GM18520 (cell line): ENCODE data around the gene COL4A3.

Source experiments
- ATAC-seq: cut with Tn5 transposase; IDR thresholded peaks from one replicate; pipeline ENCODE4 v1.9.1; 2021; ENCODE audit not compliant: unreplicated experiment

COL4A3 gene

DNA sequence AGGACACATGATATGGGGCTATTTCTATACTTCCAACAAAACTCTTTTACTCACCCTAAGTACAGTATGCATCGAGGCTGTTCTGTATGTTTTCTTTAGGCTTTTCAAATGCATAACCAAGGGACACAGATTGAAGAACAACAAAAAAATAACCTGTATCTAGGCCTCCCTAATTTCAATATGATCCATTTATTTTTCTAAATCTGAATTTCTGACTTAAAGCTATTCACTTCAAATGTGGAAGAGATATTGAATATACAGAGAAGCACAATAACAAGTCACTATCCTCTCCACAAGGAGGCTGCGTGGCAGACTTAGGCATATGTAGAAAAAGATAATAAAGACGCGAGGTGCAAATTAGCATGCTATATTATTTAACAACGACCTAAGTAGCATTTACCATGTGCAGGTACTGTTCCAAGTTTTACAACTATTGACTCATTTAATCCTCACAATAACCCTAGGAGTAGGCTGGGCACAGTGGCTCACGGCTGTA lies 121.4 kb downstream of the COL4A3 start:
- ATAC-seq: no peak

GRCh38 chr2:227287771-227288170 lies 123.3 kb downstream of the COL4A3 start:
- ATAC-seq: no peak

GRCh38 chr2:227292314-227292713 lies 127.9 kb downstream of the COL4A3 start:
- ATAC-seq: no peak

DNA sequence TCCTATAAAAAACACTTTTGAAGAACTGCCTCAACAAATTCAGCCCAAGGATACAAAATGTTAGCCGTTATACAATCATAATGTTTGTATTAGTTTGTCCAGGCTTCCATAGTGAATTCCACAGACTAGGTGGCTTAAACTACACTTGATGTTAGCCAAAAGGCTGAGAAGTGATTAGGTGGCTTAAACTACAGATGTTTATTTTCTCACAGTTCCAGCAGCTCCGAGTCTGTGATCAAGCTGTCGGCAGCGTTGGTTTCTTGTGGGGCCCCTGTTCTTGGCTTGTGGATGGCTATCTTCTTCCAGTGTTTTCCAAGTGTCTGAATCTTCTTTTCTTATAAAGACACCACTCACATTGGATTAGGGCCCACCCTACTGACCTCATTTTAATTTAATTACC lies 129.1 kb downstream of the COL4A3 start:
- no peak for ATAC-seq

- ATAC-seq: no peak
Observed at GRCh38 chr2:227295806-227296205, 131.4 kb downstream of the COL4A3 start.

- no peak for ATAC-seq
Observed at GRCh38 chr2:227296671-227297405, 132.4 kb downstream of the COL4A3 start.

DNA sequence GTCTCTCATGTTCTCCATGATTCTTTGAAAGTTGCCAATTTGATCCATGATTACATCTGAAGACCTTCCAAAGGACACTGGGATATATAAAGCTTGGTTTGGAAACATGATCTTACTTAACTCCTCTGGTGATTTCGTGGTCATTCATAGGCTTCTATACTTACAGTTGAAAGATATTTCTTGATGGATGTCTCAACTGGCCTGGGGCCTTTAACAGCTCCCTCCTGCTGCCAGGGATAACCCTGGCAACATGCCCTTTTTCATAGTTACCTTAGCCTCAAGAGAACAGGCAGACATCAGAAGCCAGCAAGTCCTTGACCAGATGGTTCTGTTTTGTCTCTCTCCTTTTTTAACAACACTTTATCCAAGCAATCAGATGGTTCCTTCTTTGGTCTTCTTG lies 137.1 kb downstream of the COL4A3 start:
- ATAC-seq: no peak

GRCh38 chr2:227308784-227309183 lies 144.4 kb downstream of the COL4A3 start:
- peak; percentile 82 for ATAC-seq

DNA sequence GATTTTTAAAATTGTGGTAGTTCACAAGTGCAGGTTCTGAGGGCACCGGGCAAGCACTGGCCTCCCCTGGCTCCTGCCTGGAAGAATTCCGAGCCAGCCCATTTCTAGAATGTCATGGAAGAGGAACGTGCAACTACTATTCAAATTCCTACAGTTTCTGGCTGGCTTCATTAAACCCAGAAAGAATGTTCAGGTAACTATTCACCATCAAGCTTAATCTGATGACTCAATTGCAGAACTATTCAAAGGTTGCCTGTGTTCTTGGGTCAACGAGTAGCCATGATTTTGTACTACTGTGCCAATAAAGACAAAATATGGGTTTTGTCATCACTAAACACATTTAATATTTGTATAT lies 146.3 kb downstream of the COL4A3 start:
- no peak for ATAC-seq

DNA sequence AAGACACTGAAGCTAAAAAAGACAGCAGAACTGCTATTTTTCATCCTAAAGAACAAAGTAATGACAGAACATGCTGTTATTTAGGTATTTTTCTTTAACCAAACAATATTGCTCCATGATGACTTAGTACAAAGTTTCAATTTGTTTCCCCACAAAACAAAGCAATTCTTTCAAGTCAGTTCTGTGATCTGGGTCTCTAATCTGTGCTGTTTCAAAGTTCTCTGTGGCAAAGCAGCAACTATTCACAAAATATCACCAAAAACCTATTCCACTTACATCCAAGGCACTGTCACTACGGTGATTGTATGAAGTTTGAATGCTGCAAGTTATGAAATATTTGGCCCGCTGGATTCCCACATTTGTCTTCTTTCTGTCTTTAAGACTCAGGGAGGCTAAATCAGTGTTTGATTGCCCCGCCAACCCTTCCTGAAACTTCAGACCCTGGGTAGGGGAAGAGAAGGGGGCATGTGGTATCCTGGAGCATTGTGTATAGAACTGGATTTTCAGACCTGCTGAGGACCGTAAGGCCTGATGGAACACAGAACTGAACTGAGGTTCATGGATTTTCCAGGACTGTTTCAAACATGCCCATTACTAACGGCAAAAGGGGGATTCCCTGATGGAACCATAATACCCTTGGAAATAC lies 147.6 kb downstream of the COL4A3 start:
- ATAC-seq: no peak

DNA sequence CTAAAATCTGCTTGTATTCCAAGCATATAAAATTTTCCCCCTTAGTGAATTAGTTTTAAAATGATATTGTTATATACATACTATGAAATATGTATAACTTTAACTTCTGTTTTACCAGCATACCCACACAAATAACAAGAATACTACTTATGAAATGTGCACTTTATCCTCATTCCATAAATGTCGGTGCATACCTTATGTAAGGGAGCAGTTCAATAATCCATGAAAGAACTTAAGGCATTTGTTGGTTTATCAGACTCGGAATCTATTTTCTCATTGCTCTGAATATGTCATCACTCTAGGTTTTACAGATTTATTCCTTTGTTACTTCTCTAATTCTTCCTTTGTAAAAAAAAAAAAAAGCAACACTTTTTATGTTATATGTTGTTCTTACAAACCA lies 148.2 kb downstream of the COL4A3 start:
- ATAC-seq: no peak

DNA sequence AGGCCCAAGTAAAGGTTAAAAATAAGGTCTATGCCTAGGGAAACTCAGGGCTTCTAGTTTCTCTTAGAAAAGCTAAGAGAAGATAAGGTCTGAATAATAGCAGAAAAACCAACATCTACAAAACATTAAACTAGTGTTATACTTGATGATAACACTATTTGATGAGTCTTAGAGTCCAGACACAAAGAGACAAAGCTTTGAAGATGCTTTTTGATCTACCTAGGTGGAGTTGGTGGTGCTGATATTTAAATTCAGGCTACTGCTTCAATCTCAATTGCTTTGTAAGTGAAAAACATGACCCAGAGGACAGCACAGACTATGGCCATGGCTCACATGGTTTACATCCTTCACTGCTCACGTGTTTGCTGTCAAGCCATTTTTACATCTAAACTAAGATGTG lies 148.9 kb downstream of the COL4A3 start:
- no peak for ATAC-seq

GRCh38 chr2:227317834-227318233 lies 153.4 kb downstream of the COL4A3 start:
- ATAC-seq: no peak

DNA sequence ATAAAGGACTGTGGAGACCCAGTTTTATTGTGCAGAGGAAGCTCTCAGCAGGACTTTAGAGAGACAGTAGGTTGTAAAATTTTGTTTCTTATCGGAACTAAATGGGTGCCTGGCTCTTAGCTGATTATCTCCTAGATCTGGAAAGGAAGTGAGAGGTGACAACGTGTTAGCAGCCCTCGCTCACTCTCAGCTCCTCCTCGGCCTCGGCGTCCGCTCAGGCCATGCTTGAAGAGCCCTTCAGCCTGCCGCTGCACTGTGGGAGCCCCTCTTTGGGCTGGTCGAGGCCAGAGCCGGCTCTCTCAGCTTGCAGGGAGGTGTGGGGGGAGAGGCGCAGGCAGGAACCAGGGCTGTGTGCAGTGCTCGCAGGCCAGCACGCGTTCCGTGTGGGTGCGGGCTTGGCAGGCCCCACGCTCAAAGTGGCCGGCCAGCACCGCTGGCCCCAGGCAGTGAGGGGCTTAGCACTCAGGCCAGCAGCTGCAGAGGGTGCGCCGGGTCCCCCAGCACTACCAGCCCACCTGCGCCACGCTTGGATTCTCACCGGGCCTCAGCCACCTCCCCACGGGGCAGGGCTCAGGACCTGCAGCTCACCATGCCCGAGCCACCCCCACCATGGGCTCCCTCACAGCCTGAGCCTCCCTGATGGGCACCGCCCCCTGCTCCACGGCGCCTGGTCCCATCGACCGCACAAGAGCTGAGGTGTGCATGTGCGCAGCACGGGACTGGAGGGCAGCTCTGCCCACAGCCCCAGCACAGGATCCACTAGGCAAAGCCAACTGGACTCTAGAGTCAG lies 156.1 kb downstream of the COL4A3 start:
- no peak for ATAC-seq

GRCh38 chr2:227322530-227323205 lies 158.2 kb downstream of the COL4A3 start:
- no peak for ATAC-seq

DNA sequence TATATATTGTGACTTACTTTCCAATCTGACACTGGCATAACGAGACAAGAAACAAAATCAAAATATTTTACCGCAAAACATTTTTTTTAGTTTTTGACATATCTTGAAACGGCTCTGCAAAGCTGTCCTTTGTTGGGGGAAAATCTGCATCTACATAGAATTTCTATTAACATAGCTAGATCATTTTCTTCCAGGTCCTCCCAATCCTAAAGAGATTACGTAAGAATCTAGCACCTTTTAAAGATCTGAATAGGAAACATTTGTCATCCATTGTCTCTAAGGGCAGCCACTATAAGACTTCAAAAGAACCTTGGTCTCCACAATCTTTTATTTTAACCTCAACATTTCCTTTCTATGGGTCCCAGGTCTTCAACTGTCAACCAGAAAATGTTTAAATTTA lies 159.4 kb downstream of the COL4A3 start:
- no peak for ATAC-seq

GRCh38 chr2:227324642-227324994 lies 160.2 kb downstream of the COL4A3 start:
- ATAC-seq: no peak

GRCh38 chr2:227324995-227325838 lies 160.8 kb downstream of the COL4A3 start, which contains the start of gene MFF:
MFF (plus strand) TSS chr2:227325251; CDS start chr2:227330666, 5,415 bp downstream.
- ATAC-seq: peak; percentile 95

DNA sequence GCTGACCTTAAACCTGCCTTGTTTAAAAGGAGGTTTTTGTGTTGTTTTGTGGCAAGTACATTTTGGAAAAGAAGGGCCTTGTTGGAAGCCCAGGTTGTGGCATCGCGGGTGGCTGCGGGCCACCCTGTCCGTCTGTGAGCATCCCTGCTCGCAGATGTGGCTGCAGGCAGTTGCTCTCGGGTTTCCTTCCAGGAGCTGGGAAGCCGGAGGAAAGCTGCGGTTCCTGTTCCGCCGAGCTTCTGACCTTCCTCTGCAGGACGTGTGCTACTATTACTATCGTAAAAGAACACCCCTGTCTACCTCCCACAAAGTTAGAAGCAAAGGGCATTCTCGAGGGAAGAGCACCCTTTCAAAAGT lies 161.4 kb downstream of the COL4A3 start:
- no peak for ATAC-seq

DNA sequence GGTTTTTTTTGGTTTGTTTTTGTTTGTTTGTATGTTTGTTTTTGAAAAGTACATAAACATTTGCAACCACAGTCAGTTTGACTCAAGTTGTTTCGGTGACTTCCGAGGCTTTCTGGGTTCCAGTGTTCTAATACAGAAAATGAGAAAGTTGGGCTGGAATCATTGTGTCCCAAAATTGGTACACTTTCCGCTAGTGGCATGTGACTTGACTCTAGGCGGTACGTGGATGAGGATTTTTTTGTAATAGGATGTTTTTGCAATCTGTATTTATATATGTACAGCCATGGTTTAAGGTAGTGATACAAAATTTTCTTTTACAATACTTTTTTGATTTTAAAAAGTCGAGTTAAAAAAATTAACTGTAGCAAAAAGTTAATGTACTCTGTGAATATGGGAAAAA lies 162.4 kb downstream of the COL4A3 start:
- ATAC-seq: no peak
